SK-N-MC (cell line): ENCODE results near the gene UQCRC1.
"Not testable (repeated sequence)": the region's sequence is repeated elsewhere in the genome, so short reads cannot be mapped to it uniquely, and the experiment has no call there.

Source experiments
- DNase-seq: peaks from one replicate; pipeline ENCODE4 v3.0.0-alpha.2; 2011; ENCODE audit warnings: low read depth, low spot score
- H3K27ac ChIP-seq: fragments of 200-600 bp; sonication (generic); 2 replicates; pipeline ENCODE4 v1.5.1; 2016; ENCODE audit warnings: mixed run types
- H3K36me3 ChIP-seq: fragments of 200-600 bp; sonication (generic); 2 replicates; pipeline ENCODE4 v1.6.1; 2017; ENCODE audit warnings: antibody characterized with exemption, low read length, mixed read lengths; ENCODE audit not compliant: insufficient read depth
- H3K4me3 ChIP-seq: fragments of 200-600 bp; sonication (generic); 2 replicates; pipeline ENCODE4 v1.5.1; 2016
- H3K9ac ChIP-seq: fragments of 200-600 bp; sonication (generic); 2 replicates; pipeline ENCODE4 v1.8.0; 2017; ENCODE audit warnings: mixed run types, mixed read lengths; ENCODE audit not compliant: insufficient read length
- H3K9me3 ChIP-seq: fragments of 200-600 bp; sonication (generic); 2 replicates; pipeline ENCODE4 v1.6.1; 2017; ENCODE audit warnings: low read depth, mild to moderate bottlenecking, antibody characterized with exemption, low read length, moderate library complexity, mixed read lengths
- EZH2 ChIP-seq: fragments of 200-600 bp; sonication (generic); IDR thresholded peaks from one replicate; pipeline ENCODE4 v1.6.1; 2017; ENCODE audit warnings: antibody characterized with exemption
- FOXP2 ChIP-seq: optimal IDR thresholded peaks from 2 replicates; pipeline ENCODE3; 2011; ENCODE audit warnings: mild to moderate bottlenecking, moderate library complexity; ENCODE audit not compliant: insufficient read depth; ENCODE audit errors: extremely low read length, control extremely low read depth
- POLR2AphosphoS5 ChIP-seq: IDR thresholded peaks from 2 replicates; pipeline ENCODE4 v1.6.1; 2012; ENCODE audit warnings: mild to moderate bottlenecking, low read depth, low read length, borderline replicate concordance

The UQCRC1 gene

DNA sequence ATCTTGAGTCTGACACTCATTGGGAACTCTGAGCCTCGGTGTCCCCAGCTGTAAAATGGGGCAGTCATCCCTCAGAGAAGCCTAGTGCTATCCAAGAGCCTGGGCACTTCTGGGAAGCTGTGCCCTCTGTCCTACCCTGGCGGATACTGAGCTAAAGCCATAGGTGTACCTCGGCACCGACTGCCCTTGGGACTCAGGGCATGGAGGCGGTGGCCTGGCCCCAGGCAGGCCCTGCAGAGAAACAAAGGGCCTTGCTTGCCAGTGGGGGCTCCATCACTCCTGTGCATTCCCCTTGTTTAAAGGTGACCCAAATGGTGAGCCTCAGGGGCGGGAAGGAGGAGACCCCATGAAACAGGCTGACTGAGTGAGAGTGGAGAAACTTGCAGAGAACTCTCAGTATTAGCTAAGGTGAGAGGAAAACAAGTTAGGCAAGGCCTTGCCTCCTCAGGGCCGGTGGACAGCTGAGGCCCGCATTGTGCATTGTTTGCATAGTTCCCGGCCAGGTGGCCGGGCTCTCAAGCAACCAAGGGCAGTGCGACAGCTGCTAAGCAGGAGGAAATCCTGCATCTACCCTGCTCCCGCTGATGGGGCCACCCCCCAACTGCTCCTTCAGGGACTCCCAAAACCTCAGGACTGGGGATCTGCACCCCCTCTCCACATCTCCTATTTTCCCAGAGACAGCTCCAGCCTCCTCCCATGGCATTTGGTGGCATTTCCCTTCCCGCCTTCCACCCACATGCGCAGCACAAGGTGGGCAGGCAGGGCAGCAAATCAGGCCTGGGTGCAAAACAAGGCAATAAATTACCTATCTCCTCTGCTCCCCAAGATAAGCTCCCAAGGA lies 57.1 kb downstream of the UQCRC1 start:
- H3K4me3 ChIP-seq: no peak overlapping the region
- DNase-seq: no peak
- no peaks in the 10 kb centered on the region for H3K36me3 ChIP-seq
- TF ChIP-seq EZH2 (no peak), POLR2AphosphoS5 (no peak), FOXP2 (no peak)
- H3K9me3 ChIP-seq: no peaks in the 10 kb centered on the region
- H3K27ac ChIP-seq: no peak overlapping the region
- H3K9ac ChIP-seq: no peak overlapping the region

GRCh38 chr3:48551651-48552050 lies 57.8 kb downstream of the UQCRC1 start:
- not testable (repeated sequence) for H3K4me3 ChIP-seq, H3K9ac ChIP-seq, DNase-seq, H3K36me3 ChIP-seq, H3K27ac ChIP-seq, H3K9me3 ChIP-seq
